GM21717 (cell line): ENCODE measurements around the gene ANTKMT.
"Not testable (repeated sequence)": the region's sequence is repeated elsewhere in the genome, so short reads cannot be mapped to it uniquely, and the experiment has no call there.

Experiments used
- ATAC-seq: cut with Tn5 transposase; IDR thresholded peaks from one replicate; pipeline ENCODE4 v1.9.1; 2021; ENCODE audit warnings: mild to moderate bottlenecking, moderate library complexity; ENCODE audit not compliant: unreplicated experiment

Gene ANTKMT

GRCh38 chr16:680967-681745 lies 39.8 kb upstream of the ANTKMT start:
- no peak for ATAC-seq

DNA sequence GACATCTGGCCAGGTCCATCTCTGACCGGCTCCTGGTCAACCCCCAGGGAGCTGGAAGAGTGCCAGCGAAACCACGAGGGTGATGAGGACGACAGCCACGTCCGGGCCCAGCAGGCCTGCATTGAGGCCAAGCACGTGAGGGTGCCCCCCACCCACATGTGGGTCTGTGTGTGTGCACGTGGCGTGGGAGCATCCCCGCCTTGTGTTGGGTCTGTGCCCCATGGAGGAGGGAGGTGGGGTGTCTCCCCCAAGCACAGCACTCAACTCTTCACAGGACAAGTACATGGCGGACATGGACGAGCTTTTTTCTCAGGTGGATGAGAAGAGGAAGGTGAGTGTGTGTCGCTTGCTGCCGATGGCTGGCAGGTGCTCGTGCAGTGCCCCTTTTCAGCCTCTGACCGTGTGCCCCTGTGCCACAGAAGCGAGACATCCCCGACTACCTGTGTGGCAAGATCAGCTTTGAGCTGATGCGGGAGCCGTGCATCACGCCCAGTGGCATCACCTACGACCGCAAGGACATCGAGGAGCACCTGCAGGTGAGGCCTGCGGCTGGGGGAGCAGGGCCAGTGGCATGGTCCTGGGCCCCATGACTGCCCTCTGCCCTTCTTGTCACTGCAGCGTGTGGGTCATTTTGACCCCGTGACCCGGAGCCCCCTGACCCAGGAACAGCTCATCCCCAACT lies 39.1 kb upstream of the ANTKMT start:
- ATAC-seq, result no peak

GRCh38 chr16:682493-683395 lies 38.2 kb upstream of the ANTKMT start:
- no peak for ATAC-seq

DNA sequence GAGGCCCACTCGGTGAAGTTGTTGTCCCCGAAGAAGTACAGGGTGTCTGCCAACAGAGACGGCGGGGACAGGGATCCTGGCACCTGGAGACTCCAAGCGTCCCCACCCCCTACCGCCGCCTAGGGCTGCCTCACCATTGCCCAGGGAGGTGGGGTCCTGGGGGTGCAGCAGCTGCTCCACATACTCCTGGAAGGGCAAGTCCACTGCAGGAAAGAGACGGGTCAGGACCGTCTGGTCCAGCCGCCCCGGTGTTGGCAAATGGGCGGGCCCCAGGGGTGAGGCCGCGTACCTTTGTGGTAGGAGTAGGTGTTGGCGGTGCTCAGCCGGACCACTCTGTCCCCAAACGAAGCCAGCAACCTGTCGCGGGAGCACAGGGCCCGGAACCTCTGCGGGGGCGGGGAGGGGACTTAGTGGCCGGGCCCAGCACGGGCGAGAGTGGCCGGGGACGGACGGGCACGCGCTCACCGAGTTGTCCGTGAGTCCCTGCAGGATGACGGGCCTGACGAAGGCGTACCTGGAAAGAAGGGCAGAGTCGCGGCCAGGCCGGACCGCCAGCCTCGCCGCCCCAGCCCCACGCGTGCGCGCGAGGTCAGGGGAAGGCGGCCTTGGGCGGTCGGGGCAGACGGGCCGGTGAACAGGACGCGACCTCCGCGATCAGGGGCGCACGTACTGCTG lies 37.4 kb upstream of the ANTKMT start:
- ATAC-seq, result no peak

DNA sequence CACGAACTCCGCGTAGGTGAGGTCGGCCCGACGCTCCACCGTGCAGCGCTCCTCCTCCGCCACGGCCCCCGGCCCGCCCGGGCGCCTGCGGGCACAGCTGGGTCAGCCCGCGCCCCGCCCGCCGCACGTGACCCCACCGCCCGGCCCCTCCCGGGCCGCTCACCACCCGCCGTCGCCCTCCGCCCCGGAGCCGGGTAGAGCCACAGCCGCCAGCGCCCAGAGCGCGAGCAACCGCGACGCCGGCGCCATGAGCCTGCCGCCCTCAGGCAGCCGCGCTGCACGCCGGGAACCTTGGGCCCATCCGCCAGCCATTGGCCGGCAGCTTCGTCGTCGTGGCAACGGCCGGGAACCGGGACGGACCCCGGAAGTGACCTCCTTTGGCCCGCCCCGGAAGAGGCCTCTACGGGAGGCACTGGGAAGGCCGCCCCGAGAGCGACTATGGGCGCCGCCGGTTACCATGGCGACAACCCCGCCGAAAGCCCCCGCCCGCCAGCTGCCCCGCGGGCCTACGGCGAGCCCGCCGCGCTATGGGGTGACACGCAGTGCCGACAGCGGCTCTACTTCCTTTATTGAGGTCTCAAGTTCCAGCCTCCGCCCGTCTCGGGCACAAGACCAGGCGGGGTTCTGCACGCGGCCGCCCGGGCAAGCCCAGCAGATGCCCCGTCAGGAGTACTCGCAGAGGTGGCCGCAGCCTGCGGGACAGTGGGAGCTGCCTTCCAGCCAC lies 36.7 kb upstream of the ANTKMT start, which contains the start of gene JMJD8:
JMJD8 (minus strand) TSS at position 264 of the 724 bp plus-strand sequence; CDS start at position 249, 15 bp downstream.
- peak; percentile 39 for ATAC-seq

- ATAC-seq, result no peak
These were observed 35.8 kb upstream of the ANTKMT start for GRCh38 chr16:684961-685696.

- no peak for ATAC-seq
These were observed 35.0 kb upstream of the ANTKMT start for GRCh38 chr16:685967-686366.

DNA sequence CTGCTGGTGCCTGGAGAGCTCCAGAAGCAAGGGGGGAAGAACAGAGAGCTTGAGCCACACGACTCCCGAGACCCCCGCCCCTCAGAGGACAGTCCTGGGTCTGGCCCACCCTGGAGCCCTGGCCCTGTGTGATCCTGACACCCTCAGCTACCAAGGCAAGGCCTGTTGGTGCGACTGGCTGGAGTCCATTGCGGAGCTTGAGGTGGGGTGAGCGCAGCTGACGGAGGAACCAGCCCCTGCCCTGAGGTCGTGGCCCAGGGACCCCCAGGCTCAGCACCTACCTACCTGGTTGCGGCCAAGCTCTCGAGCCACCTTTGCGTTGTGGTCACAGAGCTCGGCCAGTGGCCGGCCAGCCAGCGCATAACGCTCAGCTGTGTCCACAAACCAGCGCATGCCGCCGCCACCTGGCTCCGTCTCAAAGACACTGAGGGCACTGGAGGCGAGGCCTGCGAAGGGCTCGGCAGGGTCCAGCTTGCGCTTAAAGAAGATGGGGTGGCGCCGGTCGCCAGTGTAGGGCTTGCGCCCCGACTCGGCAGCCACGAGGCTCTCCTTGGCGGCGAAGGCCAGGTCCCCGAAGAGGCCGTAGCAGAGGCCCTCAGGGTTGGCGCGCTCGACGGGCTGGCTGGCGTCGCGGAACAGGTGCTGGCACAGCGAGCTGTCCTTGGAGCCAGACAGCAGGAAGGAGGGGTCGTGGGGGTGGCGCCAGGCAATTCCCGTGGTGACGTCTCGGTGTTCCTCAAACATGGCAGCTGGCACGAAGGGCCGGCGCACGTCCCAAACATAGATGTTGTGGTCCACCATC lies 34.3 kb upstream of the ANTKMT start:
- no peak for ATAC-seq

GRCh38 chr16:687499-687898 lies 33.4 kb upstream of the ANTKMT start:
- ATAC-seq, result no peak

DNA sequence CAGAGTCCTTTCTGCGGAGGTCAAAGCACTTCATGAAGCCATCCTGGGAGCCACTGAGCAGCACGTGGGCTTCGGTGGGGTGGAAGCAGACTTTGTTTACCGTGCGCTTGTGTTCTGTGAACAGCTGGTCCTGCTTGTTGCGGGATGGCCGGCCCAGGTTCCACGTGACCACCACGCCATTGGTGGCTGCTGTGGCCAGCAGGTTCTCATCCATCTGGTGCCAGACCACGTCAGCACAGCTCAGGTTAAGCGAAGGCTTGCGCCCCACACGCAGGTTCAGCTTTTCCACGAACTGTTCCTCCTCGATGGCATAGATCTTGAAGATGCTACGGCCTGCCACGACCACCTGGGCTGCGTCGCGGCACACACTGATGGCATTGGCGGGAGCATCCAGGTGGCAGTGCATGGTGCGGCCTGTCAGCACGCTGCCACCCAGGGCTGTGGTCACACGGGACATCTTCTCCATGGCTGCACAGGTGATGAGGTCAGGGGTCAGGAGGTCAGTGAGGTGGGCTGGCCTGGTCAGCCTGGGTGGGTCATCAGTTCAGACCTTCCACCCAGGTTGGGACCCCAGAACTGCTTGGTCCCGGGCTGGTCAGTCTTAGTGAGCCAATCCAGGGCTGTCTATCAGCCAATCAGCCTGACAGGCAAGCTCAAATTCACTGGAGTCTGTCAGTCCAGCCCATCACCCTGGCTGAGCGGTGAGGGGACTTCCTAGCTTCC lies 31.6 kb upstream of the ANTKMT start:
- ATAC-seq, result no peak

GRCh38 chr16:691242-691641 lies 29.7 kb upstream of the ANTKMT start:
- ATAC-seq, result not testable (repeated sequence)

DNA sequence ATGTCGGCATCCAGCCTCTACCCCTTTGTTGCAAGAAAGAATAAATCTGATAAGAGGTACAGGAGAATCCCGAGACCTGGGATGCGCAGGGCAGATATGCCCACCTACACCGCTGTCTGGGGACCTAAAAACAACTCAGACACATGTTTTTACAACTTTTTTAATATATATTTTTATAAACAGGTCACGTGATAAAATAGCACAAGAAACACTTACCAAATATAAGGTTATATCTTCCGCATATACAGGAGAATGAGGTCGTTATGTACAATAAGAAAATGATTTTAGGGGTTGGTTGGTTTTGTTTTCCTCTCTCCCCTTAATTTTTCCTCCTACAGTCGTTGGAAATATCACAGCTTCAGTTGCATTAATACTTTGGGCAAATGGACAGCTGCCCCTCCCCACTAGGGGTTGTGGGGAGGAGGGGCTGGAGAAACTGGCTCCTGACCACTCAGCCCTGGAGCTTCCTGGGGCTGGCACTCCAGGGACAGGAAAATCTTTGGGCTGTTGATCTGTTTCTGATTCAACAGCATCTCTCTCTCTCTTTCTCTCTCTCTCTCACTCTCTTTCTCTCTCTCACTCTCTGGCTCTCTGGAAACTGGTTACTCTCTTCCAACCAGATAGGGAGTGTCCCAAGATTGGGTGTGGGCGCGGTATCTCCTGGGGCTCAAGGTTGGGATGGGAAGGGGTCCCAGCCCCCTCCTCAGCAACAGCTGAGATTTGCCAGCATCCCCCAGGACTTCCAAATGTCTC lies 28.4 kb upstream of the ANTKMT start:
- ATAC-seq, result no peak

DNA sequence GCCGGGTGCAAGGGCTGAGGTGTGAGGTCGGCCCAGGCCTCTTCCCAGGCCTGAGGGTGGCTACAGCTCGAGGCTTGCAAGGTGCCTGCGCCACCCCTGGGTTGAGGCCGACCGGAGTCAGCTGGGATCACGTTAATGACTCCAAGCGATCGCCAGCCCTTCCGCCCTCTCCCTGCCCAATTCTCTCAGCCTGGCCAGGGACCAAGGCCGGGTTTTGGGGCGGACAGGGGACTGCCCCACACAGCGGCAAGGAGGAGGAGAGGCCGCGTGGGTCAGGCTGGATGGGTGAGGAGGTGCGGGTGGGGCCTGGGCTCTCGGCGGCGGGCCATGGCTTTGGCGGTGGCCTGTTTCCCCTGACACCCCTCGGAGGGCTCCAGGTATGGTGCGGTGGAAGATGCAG lies 27.6 kb upstream of the ANTKMT start:
- ATAC-seq, result no peak

- ATAC-seq, result no peak
These were observed 27.2 kb upstream of the ANTKMT start for GRCh38 chr16:693766-694165.

- ATAC-seq, result no peak
These were observed 26.6 kb upstream of the ANTKMT start for GRCh38 chr16:694187-694862.

DNA sequence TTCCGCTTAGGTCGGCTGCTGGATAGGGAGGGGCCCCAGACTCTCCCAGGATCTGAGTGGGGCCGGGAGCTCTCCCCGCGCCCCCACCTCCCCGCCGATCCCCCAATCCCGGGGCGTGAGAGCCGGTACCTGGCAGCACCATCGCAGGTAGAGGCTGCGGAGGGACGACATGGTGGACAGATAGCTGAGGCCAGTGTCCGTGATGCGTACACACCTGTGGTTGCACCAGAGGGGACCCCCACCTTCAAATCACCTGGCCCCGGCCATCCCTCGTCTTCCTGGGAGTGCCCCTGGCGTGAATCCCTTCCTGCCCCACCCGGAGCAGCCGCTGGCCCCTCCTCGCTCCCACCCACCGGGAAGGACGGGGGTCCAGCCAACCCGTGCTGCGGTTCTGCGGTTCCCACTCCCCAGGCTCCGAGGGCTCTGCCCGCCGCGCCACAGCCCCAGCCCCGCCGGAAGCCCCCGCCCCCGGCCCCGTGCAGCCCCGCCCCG lies 26.0 kb upstream of the ANTKMT start:
- ATAC-seq, result no peak
